Fibroblast of villous mesenchyme (primary cell): ENCODE data around the gene TEKT2. TPM values are rescaled to one million over a fixed set of nuclear protein-coding genes. Genes with fewer than 3 reads are reported as not detected.
A peak's percentile ranks its signal among the peaks of the same experiment; 100 is the strongest.

Source experiments
- DNase-seq: peaks from one replicate; pipeline ENCODE4 v3.0.0-alpha.2; 2010; ENCODE audit warnings: low read depth
- H3K4me3 ChIP-seq: 2 replicates; pipeline ENCODE4 v1.5.1; 2011; ENCODE audit warnings: low read depth, mild to moderate bottlenecking, low read length
- CTCF ChIP-seq: IDR thresholded peaks from 2 replicates; pipeline ENCODE4 v1.5.1; 2012; ENCODE audit warnings: low read depth, mild to moderate bottlenecking, low read length; ENCODE audit not compliant: insufficient read depth
- total RNA-seq: library from RNA; depleted of rRNA; stranded (reverse); fragments of >200 nt; gene quantifications from 2 replicates; pipeline ENCODE4 v1.2.3, GENCODE V29; 2012

Gene TEKT2
- under 0.01 TPM in 1 of 2 replicates, not detected in the other for total RNA-seq

- no peak for TF ChIP-seq CTCF
- DNase-seq, result peak; percentile 22
- peak within 1 kb of the TSS; percentile 58 for H3K4me3 ChIP-seq
These were observed at the start of gene TEKT2 for GRCh38 chr1:36083635-36084496. Gene TEKT2, plus strand, starts transcription at chr1:36084094. Its CDS starts 828 bp downstream, at chr1:36084922.

GRCh38 chr1:36034692-36035091 lies 49.2 kb upstream of the TEKT2 start:
- no peak overlapping the region for H3K4me3 ChIP-seq
- DNase-seq, result peak; percentile 45
- no peak for TF ChIP-seq CTCF

- TF ChIP-seq CTCF, result no peak
- DNase-seq, result no peak
- H3K4me3 ChIP-seq, result no peak overlapping the region
These were observed 48.7 kb upstream of the TEKT2 start for GRCh38 chr1:36035154-36035553.

- no peak for DNase-seq
- TF ChIP-seq CTCF, result no peak
These were observed 43.7 kb upstream of the TEKT2 start for GRCh38 chr1:36040238-36040637.

GRCh38 chr1:36051821-36052220 lies 32.1 kb upstream of the TEKT2 start:
- DNase-seq, result no peak
- H3K4me3 ChIP-seq, result no peak overlapping the region
- no peak for TF ChIP-seq CTCF

More at GRCh38 chr1:36040238-36040637, 43.7 kb upstream of the TEKT2 start:
- H3K4me3 ChIP-seq, result no peak overlapping the region

- no peak for DNase-seq
- H3K4me3 ChIP-seq, result no peak overlapping the region
- no peak for TF ChIP-seq CTCF
These were observed 29.9 kb upstream of the TEKT2 start for GRCh38 chr1:36053978-36054377.
